DOHH2 (cell line): Measurements from ENCODE around the gene RAD51B.

ENCODE experiments used
- H3F3A ChIP-seq: fragments of 200-600 bp; sonication (generic), shearing (Covaris generic); 2 replicates; pipeline ENCODE4 v1.6.0; 2016; ENCODE audit warnings: antibody characterized with exemption, mild to moderate bottlenecking; ENCODE audit not compliant: control insufficient read depth, insufficient read depth
- H3K27ac ChIP-seq: fragments of 200-600 bp; sonication (generic); 2 replicates; pipeline ENCODE4 v1.5.1; 2014; ENCODE audit warnings: low read depth, mild to moderate bottlenecking, low read length, moderate library complexity
- H3K27me3 ChIP-seq: fragments of 200-600 bp; sonication (generic); 2 replicates; pipeline ENCODE4 v1.6.1; 2014; ENCODE audit warnings: mild to moderate bottlenecking, low read length, mixed read lengths; ENCODE audit not compliant: control insufficient read depth
- H3K36me3 ChIP-seq: fragments of 200-600 bp; sonication (generic); 2 replicates; pipeline ENCODE4 v1.6.1; 2014; ENCODE audit warnings: mild to moderate bottlenecking, low read length, moderate library complexity, mixed read lengths; ENCODE audit not compliant: control insufficient read depth
- H3K4me1 ChIP-seq: fragments of 200-600 bp; sonication (generic); 2 replicates; pipeline ENCODE4 v1.6.1; 2014; ENCODE audit warnings: mild to moderate bottlenecking, low read length, mixed read lengths; ENCODE audit not compliant: control insufficient read depth
- H3K4me2 ChIP-seq: fragments of 200-600 bp; sonication (generic); 2 replicates; pipeline ENCODE4 v1.6.0; 2014; ENCODE audit warnings: mild to moderate bottlenecking, low read length, moderate library complexity
- H3K4me3 ChIP-seq: fragments of 200-600 bp; sonication (generic); 2 replicates; pipeline ENCODE4 v1.5.1; 2014; ENCODE audit warnings: mild to moderate bottlenecking, low read length, mixed read lengths
- H3K79me2 ChIP-seq: fragments of 200-600 bp; sonication (generic); 2 replicates; pipeline ENCODE4 v1.6.1; 2014; ENCODE audit warnings: mild to moderate bottlenecking, low read length, mixed read lengths; ENCODE audit not compliant: control insufficient read depth
- H3K9me2 ChIP-seq: fragments of 200-600 bp; sonication (generic); replicated peaks from 2 replicates; pipeline ENCODE4 v1.6.1; 2014; ENCODE audit warnings: mild to moderate bottlenecking, low read length, mixed read lengths; ENCODE audit not compliant: control insufficient read depth
- H3K9me3 ChIP-seq: fragments of 200-600 bp; sonication (generic); 2 replicates; pipeline ENCODE4 v1.6.1; 2014; ENCODE audit warnings: antibody characterized with exemption, low read length, mixed read lengths; ENCODE audit not compliant: control insufficient read depth, insufficient read depth
- H4K20me1 ChIP-seq: fragments of 200-600 bp; sonication (generic); 2 replicates; pipeline ENCODE4 v1.6.0; 2014; ENCODE audit warnings: low read depth, mild to moderate bottlenecking, antibody characterized with exemption, low read length, moderate library complexity; ENCODE audit not compliant: control insufficient read depth, insufficient read depth
- CTCF ChIP-seq: fragments of 200-600 bp; sonication (generic); IDR thresholded peaks from one replicate; pipeline ENCODE4 v1.5.1; 2014; ENCODE audit warnings: antibody characterized with exemption, mild to moderate bottlenecking, low read depth, low read length; ENCODE audit not compliant: poor library complexity, severe bottlenecking
- EZH2phosphoT487 ChIP-seq: fragments of 200-600 bp; sonication (generic); IDR thresholded peaks from 2 replicates; pipeline ENCODE4 v1.6.1; 2017; ENCODE audit warnings: borderline replicate concordance, mild to moderate bottlenecking, antibody characterized with exemption, low read length, moderate library complexity, mixed read lengths

RAD51B gene

DNA sequence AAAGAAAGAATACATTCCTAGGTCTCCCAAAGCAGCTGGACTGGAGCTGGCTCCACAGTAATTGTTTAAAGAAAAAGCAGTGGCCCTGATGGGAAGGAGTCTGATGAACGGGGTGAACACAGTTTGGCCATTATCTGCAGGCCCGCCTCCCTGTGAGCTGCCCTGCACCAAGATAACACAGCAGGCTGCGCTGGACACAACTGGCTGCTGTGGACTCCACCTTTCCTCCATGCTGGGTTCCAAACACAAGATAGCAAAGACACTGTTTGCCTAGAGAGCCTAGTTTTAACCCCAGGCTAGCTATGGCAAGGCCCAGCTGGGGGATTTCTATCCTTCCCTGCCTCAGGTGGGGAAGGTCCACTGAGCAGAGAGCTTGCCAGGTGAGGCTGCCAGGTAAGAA is 938.7 kb downstream of the RAD51B start:
- Histone ChIP-seq H4K20me1 (no peaks in the 10 kb centered on the region), H3K4me2 (no peak overlapping the region), H3K27ac (no peak overlapping the region), H3K9me3 (no peaks in the 10 kb centered on the region), H3K9me2 (no peaks in the 10 kb centered on the region), H3K4me1 (peaks cover 9% of the 10 kb centered on the region), H3K36me3 (no peaks in the 10 kb centered on the region), H3F3A (no peaks in the 10 kb centered on the region), H3K79me2 (no peaks in the 10 kb centered on the region), H3K27me3 (no peaks in the 10 kb centered on the region), H3K4me3 (no peak overlapping the region)
- TF ChIP-seq CTCF (no peak), EZH2phosphoT487 (no peak)

- Histone ChIP-seq H4K20me1 (no peaks in the 10 kb centered on the region), H3K9me3 (no peaks in the 10 kb centered on the region), H3K4me1 (peaks cover 9% of the 10 kb centered on the region), H3K9me2 (no peaks in the 10 kb centered on the region), H3K4me3 (no peak overlapping the region), H3F3A (no peaks in the 10 kb centered on the region), H3K36me3 (no peaks in the 10 kb centered on the region), H3K79me2 (no peaks in the 10 kb centered on the region), H3K27me3 (no peaks in the 10 kb centered on the region), H3K27ac (no peak overlapping the region), H3K4me2 (no peak overlapping the region)
- TF ChIP-seq EZH2phosphoT487 (no peak), CTCF (no peak)
Measured at GRCh38 chr14:68759017-68759560, 939.5 kb downstream of the RAD51B start.

GRCh38 chr14:68759937-68760336 is 940.4 kb downstream of the RAD51B start:
- H3K4me3 ChIP-seq, result no peak overlapping the region
- no peaks in the 10 kb centered on the region for H3K36me3 ChIP-seq
- no peaks in the 10 kb centered on the region for H4K20me1 ChIP-seq
- H3K27me3 ChIP-seq, result no peaks in the 10 kb centered on the region
- TF ChIP-seq CTCF, result no peak
- TF ChIP-seq EZH2phosphoT487, result no peak
- H3K27ac ChIP-seq, result no peak overlapping the region
- H3K4me1 ChIP-seq, result peaks cover 9% of the 10 kb centered on the region
- no peaks in the 10 kb centered on the region for H3K9me2 ChIP-seq
- H3K79me2 ChIP-seq, result no peaks in the 10 kb centered on the region
- H3K9me3 ChIP-seq, result no peaks in the 10 kb centered on the region
- H3K4me2 ChIP-seq, result no peak overlapping the region
- H3F3A ChIP-seq, result no peaks in the 10 kb centered on the region
